ENCODE data around the gene ATP8A2.
"Not testable (repeated sequence)": the region's sequence is repeated elsewhere in the genome, so short reads cannot be mapped to it uniquely, and the experiment has no call there.

Gene ATP8A2

DNA sequence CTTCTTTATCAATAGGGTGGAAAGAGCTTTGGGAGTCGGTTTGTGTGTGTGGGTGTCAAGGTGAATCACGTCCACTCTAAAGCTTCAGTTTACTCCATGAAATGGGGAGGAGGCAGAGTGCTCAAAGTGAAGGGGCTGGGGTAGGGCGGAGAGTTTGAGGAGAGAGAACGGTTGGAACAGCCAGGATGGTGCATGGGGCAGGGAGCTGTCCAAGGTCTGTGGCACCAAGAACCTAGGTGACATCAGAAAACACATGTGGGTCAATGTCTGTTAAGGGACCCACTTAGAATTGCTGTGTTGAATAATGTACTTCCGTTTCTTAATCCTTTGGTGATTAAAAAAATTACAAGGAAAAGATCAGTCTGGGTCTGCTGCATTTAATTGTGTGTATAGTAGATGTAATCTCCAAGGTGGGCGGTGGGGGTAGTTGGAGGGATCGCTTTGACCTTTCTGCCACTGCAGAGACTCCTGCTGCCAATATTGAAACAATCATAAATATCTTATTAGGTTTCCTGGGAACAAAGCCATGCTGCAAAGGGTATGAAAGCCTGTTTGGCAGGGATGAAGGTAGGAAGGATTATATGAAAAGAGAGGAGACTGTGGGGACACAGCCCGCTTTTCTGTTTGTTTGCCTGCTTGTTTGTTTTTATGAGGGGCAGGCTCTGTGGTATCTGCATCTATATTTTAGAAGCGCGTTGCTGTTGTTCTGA is 122.3 kb downstream of the ATP8A2 start:
- Histone ChIP-seq H3K79me2 (ENCODE audit: control insufficient read depth, insufficient read depth, low read length, unreplicated experiment) (no peaks in the 10 kb centered on the region), H3K4me1 (ENCODE audit: control insufficient read depth, insufficient read depth, low read length, unreplicated experiment) (no peaks in the 10 kb centered on the region), H3K27ac (ENCODE audit: low read depth, low read length) (no peak overlapping the region), H3K4me3 (ENCODE audit: low read depth, low read length) (no peak overlapping the region), H3K36me3 (ENCODE audit: insufficient read depth, low read length) (no peaks in the 10 kb centered on the region), H3K27me3 (ENCODE audit: insufficient read depth, low read length) (peaks cover 12% of the 10 kb centered on the region; the same call in 1 of the 2 replicates), H2AFZ (ENCODE audit: low read length, unreplicated experiment) (no peak overlapping the region)

DNA sequence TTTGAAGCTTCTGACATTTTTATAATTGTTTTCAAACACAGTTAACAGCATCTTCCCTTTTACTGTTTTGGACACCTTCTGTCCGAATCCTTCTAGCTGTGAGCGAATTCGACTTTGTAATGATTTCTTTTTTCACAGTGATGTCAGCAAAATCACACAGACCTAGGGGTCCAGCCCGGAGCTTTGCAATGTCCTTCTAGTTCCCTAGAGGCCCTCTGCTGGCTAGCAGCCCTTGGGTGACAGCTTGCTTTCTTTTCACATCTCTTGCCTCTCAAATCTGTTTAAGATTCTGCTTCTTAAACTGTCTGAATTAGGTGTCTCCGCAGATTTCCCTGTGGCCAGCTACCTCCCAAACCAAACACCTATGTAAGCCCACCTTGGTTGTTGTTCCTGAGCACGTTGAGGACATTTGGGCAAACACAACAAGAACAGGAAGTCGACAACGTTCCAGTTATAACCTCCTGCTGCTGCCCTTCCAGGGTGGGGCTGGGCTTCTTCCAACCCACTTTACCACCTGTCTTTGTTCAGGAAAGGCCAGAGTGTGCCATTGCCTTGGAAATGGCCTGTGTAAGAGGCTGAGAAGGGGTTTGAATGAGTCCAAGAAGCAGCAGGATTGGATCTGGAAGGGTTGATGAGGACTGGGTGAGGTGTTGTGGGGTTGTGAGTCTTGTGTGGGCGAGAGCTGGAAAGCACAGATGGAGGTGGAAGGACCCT is 123.1 kb downstream of the ATP8A2 start:
- H3K4me3 ChIP-seq (ENCODE audit: low read depth, low read length): no peak overlapping the region
- H3K79me2 ChIP-seq (ENCODE audit: control insufficient read depth, insufficient read depth, low read length, unreplicated experiment): no peaks in the 10 kb centered on the region
- H2AFZ ChIP-seq (ENCODE audit: low read length, unreplicated experiment): no peak overlapping the region
- no peak overlapping the region for H3K27ac ChIP-seq (ENCODE audit: low read depth, low read length)
- H3K36me3 ChIP-seq (ENCODE audit: insufficient read depth, low read length): no peaks in the 10 kb centered on the region
- H3K27me3 ChIP-seq (ENCODE audit: insufficient read depth, low read length): peaks cover 12% of the 10 kb centered on the region; the same call in 1 of the 2 replicates
- H3K4me1 ChIP-seq (ENCODE audit: control insufficient read depth, insufficient read depth, low read length, unreplicated experiment): no peaks in the 10 kb centered on the region

DNA sequence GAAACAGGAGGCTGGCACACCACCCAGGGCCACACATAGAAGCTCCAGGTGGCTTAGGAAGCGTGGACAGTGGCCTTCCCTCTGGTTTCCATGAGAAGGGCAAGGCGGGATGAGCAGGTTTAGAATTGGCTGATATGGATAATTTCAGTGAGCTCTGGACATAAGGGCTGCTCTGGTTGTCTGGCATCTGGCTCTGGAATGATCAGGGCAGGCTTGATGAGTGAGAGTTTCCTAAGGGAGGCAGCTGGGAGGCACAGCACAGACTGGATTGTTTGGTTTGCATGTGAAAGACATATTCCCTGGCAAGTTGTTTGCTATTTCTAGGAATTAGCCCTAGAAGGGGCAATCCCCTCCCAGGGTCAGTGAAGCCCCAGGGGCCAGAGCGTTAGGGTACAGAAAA is 129.5 kb downstream of the ATP8A2 start:
- H3K27me3 ChIP-seq (ENCODE audit: insufficient read depth, low read length): peaks cover 5% of the 10 kb centered on the region; the same call in 1 of the 2 replicates
- no peak overlapping the region for H3K27ac ChIP-seq (ENCODE audit: low read depth, low read length)
- no peaks in the 10 kb centered on the region for H3K36me3 ChIP-seq (ENCODE audit: insufficient read depth, low read length)
- no peak overlapping the region for H2AFZ ChIP-seq (ENCODE audit: low read length, unreplicated experiment)
- no peaks in the 10 kb centered on the region for H3K4me1 ChIP-seq (ENCODE audit: control insufficient read depth, insufficient read depth, low read length, unreplicated experiment)
- H3K4me3 ChIP-seq (ENCODE audit: low read depth, low read length): no peak overlapping the region
- H3K79me2 ChIP-seq (ENCODE audit: control insufficient read depth, insufficient read depth, low read length, unreplicated experiment): no peaks in the 10 kb centered on the region

DNA sequence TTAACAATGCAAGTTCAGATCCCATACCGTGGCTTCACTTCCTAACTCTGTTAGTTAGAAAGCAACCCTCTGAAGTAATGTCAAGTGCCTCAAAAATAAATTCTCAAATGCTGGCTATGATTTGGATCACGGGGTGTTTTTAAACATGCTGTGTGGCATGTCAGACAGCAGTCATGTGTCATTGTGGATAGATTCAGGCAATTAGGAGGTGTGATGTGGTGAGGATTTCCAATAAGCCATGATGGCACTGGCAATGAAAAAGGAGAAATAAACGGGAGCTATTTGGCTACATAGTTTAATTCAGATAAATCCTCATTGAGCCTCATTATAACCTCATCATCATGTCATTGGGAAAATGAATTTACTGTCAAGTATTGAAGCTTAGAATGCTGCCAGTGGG is 130.3 kb downstream of the ATP8A2 start:
- Histone ChIP-seq H2AFZ (ENCODE audit: low read length, unreplicated experiment) (no peak overlapping the region), H3K79me2 (ENCODE audit: control insufficient read depth, insufficient read depth, low read length, unreplicated experiment) (no peaks in the 10 kb centered on the region), H3K36me3 (ENCODE audit: insufficient read depth, low read length) (no peaks in the 10 kb centered on the region), H3K4me3 (ENCODE audit: low read depth, low read length) (no peak overlapping the region), H3K27ac (ENCODE audit: low read depth, low read length) (no peak overlapping the region), H3K4me1 (ENCODE audit: control insufficient read depth, insufficient read depth, low read length, unreplicated experiment) (no peaks in the 10 kb centered on the region), H3K27me3 (ENCODE audit: insufficient read depth, low read length) (no peaks in the 10 kb centered on the region)

DNA sequence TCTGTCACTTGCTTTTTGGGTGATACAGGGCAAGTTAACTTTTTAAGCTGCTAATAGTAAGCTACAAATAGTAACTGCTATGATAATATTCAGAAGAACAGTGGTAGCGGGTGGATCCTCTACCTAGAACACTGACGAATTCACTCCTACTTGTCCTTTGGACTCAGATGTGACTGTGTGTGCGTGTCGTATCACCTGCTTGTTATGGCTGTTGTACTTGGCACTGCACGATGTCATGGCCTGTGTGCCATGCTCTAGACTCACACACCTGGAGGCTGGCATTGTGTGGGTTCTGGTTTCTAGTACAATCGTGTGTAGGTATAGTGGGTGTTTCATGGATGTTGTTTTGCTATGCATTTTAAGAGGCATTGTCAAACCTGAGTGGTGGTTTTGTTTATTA is 130.8 kb downstream of the ATP8A2 start:
- Histone ChIP-seq H3K27ac (ENCODE audit: low read depth, low read length) (no peak overlapping the region), H3K27me3 (ENCODE audit: insufficient read depth, low read length) (no peaks in the 10 kb centered on the region), H3K79me2 (ENCODE audit: control insufficient read depth, insufficient read depth, low read length, unreplicated experiment) (no peaks in the 10 kb centered on the region), H3K4me3 (ENCODE audit: low read depth, low read length) (no peak overlapping the region), H3K4me1 (ENCODE audit: control insufficient read depth, insufficient read depth, low read length, unreplicated experiment) (no peaks in the 10 kb centered on the region), H2AFZ (ENCODE audit: low read length, unreplicated experiment) (no peak overlapping the region), H3K36me3 (ENCODE audit: insufficient read depth, low read length) (no peaks in the 10 kb centered on the region)

DNA sequence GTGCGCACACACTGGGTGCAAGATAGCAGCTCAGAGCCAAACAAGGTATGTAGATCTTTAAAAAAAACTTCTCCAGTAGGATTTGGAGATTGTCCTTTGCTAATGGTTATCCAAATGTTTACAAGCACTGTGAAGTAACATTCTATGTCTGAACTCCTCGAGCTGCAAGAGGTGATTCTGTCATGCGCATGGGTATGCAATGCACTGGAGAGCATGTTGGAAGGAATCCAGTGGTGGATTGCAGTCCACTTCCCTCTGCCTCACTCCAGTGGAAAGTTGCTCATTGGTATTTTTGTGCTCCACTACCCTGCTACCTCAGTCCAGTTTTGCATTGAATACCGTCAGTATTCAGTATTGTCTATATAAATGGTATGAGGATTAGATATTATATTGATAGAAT is 132.1 kb downstream of the ATP8A2 start:
- Histone ChIP-seq H3K27ac (ENCODE audit: low read depth, low read length) (no peak overlapping the region), H3K27me3 (ENCODE audit: insufficient read depth, low read length) (no peaks in the 10 kb centered on the region), H3K79me2 (ENCODE audit: control insufficient read depth, insufficient read depth, low read length, unreplicated experiment) (no peaks in the 10 kb centered on the region), H3K4me1 (ENCODE audit: control insufficient read depth, insufficient read depth, low read length, unreplicated experiment) (no peaks in the 10 kb centered on the region), H3K4me3 (ENCODE audit: low read depth, low read length) (no peak overlapping the region), H3K36me3 (ENCODE audit: insufficient read depth, low read length) (no peaks in the 10 kb centered on the region), H2AFZ (ENCODE audit: low read length, unreplicated experiment) (no peak overlapping the region)

DNA sequence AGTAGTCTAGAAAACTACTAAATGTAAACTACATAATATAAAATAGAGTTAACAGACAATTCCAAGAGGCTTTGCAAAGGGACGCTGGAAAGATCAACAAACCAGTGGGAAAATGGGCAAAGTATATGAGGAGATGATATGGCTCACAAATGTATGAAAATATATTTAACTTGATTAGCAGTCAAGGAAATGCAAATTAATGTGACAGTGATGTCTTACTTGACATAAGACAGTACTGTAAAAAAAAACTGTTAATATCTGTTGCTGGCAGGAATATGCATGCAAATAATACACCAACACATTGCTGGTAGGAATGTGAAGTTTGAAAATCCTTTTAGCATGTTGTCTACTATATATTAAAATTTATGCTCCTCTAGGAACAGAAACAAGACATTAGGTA is 136.1 kb downstream of the ATP8A2 start:
- H3K79me2 ChIP-seq (ENCODE audit: control insufficient read depth, insufficient read depth, low read length, unreplicated experiment): no peaks in the 10 kb centered on the region
- H3K27ac ChIP-seq (ENCODE audit: low read depth, low read length): no peak overlapping the region

DNA sequence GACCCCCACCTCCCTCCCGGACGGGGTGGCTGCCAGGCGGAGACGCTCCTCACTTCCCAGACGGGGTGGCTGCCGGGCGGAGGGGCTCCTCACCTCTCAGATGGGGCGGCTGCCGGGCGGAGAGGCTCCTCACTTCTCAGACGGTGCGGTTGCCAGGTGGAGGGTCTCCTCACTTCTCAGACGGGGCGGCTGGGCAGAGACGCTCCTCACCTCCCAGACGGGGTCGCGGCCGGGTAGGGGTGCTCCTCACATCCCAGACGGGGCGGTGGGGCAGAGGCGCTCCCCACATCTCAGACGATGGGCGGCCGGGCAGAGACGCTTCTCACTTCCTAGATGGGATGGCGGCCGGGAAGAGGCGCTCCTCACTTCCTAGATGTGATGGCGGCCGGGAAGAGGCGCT is 141.3 kb downstream of the ATP8A2 start:
- not testable (repeated sequence) for H3K27ac ChIP-seq (ENCODE audit: low read depth, low read length); H3K4me3 ChIP-seq (ENCODE audit: low read depth, low read length); H3K4me1 ChIP-seq (ENCODE audit: control insufficient read depth, insufficient read depth, low read length, unreplicated experiment); H3K79me2 ChIP-seq (ENCODE audit: control insufficient read depth, insufficient read depth, low read length, unreplicated experiment); H3K27me3 ChIP-seq (ENCODE audit: insufficient read depth, low read length); H2AFZ ChIP-seq (ENCODE audit: low read length, unreplicated experiment); H3K36me3 ChIP-seq (ENCODE audit: insufficient read depth, low read length)

More for the DNA sequence above, 136.1 kb downstream of the ATP8A2 start:
- Histone ChIP-seq H3K4me3 (ENCODE audit: low read depth, low read length) (no peak overlapping the region), H3K27me3 (ENCODE audit: insufficient read depth, low read length) (no peaks in the 10 kb centered on the region), H2AFZ (ENCODE audit: low read length, unreplicated experiment) (no peak overlapping the region), H3K36me3 (ENCODE audit: insufficient read depth, low read length) (no peaks in the 10 kb centered on the region), H3K4me1 (ENCODE audit: control insufficient read depth, insufficient read depth, low read length, unreplicated experiment) (no peaks in the 10 kb centered on the region)

DNA sequence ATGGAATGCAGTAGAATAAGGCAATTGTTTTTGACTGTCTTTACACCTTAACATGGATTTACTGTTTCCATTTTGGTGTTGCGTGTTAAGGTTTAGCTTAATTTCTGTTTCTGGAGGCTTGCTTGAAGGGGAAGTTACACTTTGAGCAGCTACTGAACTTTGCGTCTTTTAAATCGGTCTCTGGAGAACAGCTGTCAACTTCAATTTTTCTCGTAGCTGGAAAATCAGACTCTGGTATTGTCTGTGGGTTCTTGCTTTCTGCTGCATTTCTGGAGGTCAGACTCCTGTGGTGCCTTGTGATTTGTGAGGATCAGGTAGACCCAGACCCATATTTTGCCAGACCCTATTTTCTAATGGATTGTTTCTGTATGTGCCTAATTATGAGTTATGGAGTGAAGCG is 146.7 kb downstream of the ATP8A2 start:
- Histone ChIP-seq H3K36me3 (ENCODE audit: insufficient read depth, low read length) (no peaks in the 10 kb centered on the region), H3K4me1 (ENCODE audit: control insufficient read depth, insufficient read depth, low read length, unreplicated experiment) (no peaks in the 10 kb centered on the region), H3K79me2 (ENCODE audit: control insufficient read depth, insufficient read depth, low read length, unreplicated experiment) (no peaks in the 10 kb centered on the region), H3K4me3 (ENCODE audit: low read depth, low read length) (no peak overlapping the region), H2AFZ (ENCODE audit: low read length, unreplicated experiment) (no peak overlapping the region), H3K27me3 (ENCODE audit: insufficient read depth, low read length) (peaks cover 4% of the 10 kb centered on the region; the same call in 1 of the 2 replicates), H3K27ac (ENCODE audit: low read depth, low read length) (no peak overlapping the region)

DNA sequence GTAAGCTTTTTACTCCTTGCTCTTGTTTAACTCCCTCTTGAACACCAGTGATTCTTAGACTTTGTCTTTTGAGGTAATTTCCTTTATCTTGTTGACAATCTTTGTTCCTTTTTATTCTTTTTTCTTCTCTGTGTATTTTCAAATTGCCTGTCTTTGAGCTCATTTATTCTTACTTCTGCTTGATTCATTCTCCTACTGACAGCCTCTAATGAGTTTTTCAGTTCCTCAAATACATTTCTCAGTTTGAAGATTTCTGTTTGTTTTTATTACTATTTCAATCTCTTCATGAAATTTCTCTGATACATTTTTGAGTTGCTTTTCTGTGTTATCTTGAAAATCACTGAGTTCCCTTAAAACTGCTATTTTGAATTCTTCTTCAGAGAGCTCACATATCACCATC is 154.1 kb downstream of the ATP8A2 start:
- Histone ChIP-seq H3K79me2 (ENCODE audit: control insufficient read depth, insufficient read depth, low read length, unreplicated experiment) (no peaks in the 10 kb centered on the region), H3K36me3 (ENCODE audit: insufficient read depth, low read length) (no peaks in the 10 kb centered on the region), H3K4me1 (ENCODE audit: control insufficient read depth, insufficient read depth, low read length, unreplicated experiment) (no peaks in the 10 kb centered on the region), H3K4me3 (ENCODE audit: low read depth, low read length) (no peak overlapping the region), H2AFZ (ENCODE audit: low read length, unreplicated experiment) (no peak overlapping the region), H3K27me3 (ENCODE audit: insufficient read depth, low read length) (no peaks in the 10 kb centered on the region), H3K27ac (ENCODE audit: low read depth, low read length) (no peak overlapping the region)

DNA sequence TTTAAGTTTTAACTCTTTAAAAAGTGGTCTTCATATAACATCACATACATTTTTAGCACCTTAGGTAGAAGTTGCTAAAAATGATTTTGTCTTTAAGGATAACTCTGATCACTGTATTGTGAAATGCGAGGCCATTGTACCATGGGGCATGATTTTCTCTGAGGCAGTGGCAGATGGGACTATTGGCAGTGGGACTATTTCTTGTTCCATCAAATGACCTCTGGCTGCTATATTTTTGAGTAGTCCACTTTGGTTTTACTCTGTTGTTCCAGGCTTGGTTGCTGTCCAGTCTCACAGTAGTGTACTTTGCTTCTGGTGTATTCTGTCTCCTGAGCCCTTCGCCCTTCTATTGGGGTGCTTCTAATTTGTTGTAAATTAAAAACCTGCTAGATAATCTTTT is 156.5 kb downstream of the ATP8A2 start:
- Histone ChIP-seq H2AFZ (ENCODE audit: low read length, unreplicated experiment) (no peak overlapping the region), H3K27ac (ENCODE audit: low read depth, low read length) (no peak overlapping the region), H3K79me2 (ENCODE audit: control insufficient read depth, insufficient read depth, low read length, unreplicated experiment) (no peaks in the 10 kb centered on the region), H3K4me1 (ENCODE audit: control insufficient read depth, insufficient read depth, low read length, unreplicated experiment) (no peaks in the 10 kb centered on the region), H3K4me3 (ENCODE audit: low read depth, low read length) (no peak overlapping the region), H3K27me3 (ENCODE audit: insufficient read depth, low read length) (no peaks in the 10 kb centered on the region), H3K36me3 (ENCODE audit: insufficient read depth, low read length) (no peaks in the 10 kb centered on the region)

Data from ACC112 (cell line).